H1 (cell line): ENCODE data around the gene VAV2.

Source experiments
- CHD2 ChIP-seq: IDR thresholded peaks from 2 replicates; pipeline ENCODE4 v1.6.1; 2012; ENCODE audit warnings: low read length, improper control_type of control experiment
- CREB1 ChIP-seq: IDR thresholded peaks from 2 replicates; pipeline ENCODE4 v1.6.1; 2012; ENCODE audit warnings: inconsistent platforms
- CTCF ChIP-seq, 3 experiments: IDR thresholded peaks; 1 replicate in 2 of 3; 2 replicates in 1 of 3; pipeline versions ENCODE4 v1.5.1 to v1.6.1; 2011; ENCODE audit warnings: low read length in 3 of 3, mild to moderate bottlenecking in 3 of 3, inconsistent platforms in 2 of 3, low read depth in 1 of 3, moderate library complexity in 1 of 3; ENCODE audit not compliant: insufficient read depth in 1 of 3; ENCODE audit errors: control extremely low read depth in 1 of 3
- EP300 ChIP-seq, 2 experiments: IDR thresholded peaks; 1 replicate in 1 of 2; 2 replicates in 1 of 2; pipeline ENCODE4 v1.6.1; 2011 to 2012; ENCODE audit warnings: low read depth in 2 of 2, low read length in 2 of 2, mild to moderate bottlenecking in 2 of 2, borderline replicate concordance in 1 of 2, inconsistent platforms in 1 of 2, moderate library complexity in 1 of 2
- HDAC6 ChIP-seq: IDR thresholded peaks from one replicate; pipeline ENCODE4 v1.7.1; 2012; ENCODE audit warnings: low read depth, mild to moderate bottlenecking, inconsistent platforms, low read length, moderate library complexity
- POLR2A ChIP-seq, 2 experiments: IDR thresholded peaks; 1 replicate in 1 of 2; 2 replicates in 1 of 2; pipeline ENCODE4 v1.6.1; 2011; ENCODE audit warnings: low read depth in 2 of 2, low read length in 2 of 2, mild to moderate bottlenecking in 2 of 2; ENCODE audit errors: control extremely low read depth in 1 of 2
- RXRA ChIP-seq: IDR thresholded peaks from 2 replicates; pipeline ENCODE4 v1.6.1; 2011; ENCODE audit warnings: low read depth, mild to moderate bottlenecking, low read length, moderate library complexity; ENCODE audit not compliant: insufficient read depth
- TEAD4 ChIP-seq: IDR thresholded peaks from 2 replicates; pipeline ENCODE4 v1.6.1; 2012; ENCODE audit warnings: low read depth, low read length, inconsistent platforms, mixed read lengths

- TF ChIP-seq CTCF (IDR thresholded peaks at IDR 0.05; ENCODE audit: control extremely low read depth in 1 of 3, insufficient read depth in 1 of 3, low read depth in 1 of 3, low read length in 3 of 3): no peak
- no peak for TF ChIP-seq CHD2
- no peak for TF ChIP-seq POLR2A (IDR thresholded peaks at IDR 0.05; ENCODE audit: control extremely low read depth in 1 of 2, low read depth in 2 of 2, low read length in 2 of 2)
- no peak for TF ChIP-seq TEAD4
- no peak for TF ChIP-seq CREB1
- TF ChIP-seq RXRA: no peak
- TF ChIP-seq HDAC6: no peak
- TF ChIP-seq EP300 (IDR thresholded peaks at IDR 0.05; ENCODE audit: borderline replicate concordance in 1 of 2, low read depth in 2 of 2, low read length in 2 of 2): no peak
Measured at GRCh38 chr9:133935328-133936005, 56.7 kb downstream of the VAV2 start.
